NCI-H1436 treated with DMSO at 0.1 percent for 48 hours (cell line): ENCODE data around the gene UCP1.

Experiments used
- DNase-seq: peaks from one replicate; lab custom pipeline; 2025; lab: John Stamatoyannopoulos, UW

The UCP1 gene, protein sequence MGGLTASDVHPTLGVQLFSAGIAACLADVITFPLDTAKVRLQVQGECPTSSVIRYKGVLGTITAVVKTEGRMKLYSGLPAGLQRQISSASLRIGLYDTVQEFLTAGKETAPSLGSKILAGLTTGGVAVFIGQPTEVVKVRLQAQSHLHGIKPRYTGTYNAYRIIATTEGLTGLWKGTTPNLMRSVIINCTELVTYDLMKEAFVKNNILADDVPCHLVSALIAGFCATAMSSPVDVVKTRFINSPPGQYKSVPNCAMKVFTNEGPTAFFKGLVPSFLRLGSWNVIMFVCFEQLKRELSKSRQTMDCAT

DNA sequence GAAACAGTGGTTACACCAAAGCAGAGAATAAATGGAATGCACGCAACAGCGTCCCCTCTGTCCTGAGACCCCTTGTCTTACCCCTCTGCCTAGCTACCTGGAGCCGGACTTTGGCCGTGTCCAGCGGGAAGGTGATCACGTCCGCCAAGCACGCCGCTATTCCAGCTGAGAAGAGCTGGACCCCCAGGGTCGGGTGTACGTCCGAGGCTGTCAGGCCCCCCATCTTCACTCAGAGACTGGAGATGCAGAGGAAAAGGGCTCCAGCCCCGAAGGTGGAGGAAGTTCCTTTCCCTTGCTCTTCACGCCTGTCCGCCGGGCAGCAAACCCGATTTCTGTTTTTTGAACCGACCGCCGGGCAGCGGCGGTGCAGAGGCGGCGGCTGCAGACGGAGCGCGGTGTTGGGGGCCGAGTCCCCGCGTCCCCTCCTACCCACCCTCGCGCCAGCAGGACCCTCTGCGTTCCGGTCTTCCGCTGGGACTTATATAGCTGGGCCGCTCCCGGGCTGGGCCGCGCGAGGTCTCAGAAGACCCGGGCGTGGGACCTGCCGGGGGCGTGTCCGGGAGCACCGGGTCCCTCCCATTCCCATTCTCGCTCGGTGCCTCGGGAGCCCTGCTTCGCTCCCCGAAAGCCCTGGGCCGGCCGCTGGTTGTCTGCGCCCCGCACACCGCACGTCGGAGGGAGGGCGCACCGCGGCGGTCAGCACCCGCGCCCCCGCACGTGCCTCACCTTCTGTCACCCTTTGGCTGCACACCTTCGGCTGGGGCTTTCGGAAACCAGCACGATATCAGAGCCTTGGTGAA is at the start of gene UCP1:
Gene UCP1 (minus strand): TSS at position 455 of the 800 bp plus-strand sequence. CDS start 232 bp downstream, at position 223.
- no peak for DNase-seq

DNA sequence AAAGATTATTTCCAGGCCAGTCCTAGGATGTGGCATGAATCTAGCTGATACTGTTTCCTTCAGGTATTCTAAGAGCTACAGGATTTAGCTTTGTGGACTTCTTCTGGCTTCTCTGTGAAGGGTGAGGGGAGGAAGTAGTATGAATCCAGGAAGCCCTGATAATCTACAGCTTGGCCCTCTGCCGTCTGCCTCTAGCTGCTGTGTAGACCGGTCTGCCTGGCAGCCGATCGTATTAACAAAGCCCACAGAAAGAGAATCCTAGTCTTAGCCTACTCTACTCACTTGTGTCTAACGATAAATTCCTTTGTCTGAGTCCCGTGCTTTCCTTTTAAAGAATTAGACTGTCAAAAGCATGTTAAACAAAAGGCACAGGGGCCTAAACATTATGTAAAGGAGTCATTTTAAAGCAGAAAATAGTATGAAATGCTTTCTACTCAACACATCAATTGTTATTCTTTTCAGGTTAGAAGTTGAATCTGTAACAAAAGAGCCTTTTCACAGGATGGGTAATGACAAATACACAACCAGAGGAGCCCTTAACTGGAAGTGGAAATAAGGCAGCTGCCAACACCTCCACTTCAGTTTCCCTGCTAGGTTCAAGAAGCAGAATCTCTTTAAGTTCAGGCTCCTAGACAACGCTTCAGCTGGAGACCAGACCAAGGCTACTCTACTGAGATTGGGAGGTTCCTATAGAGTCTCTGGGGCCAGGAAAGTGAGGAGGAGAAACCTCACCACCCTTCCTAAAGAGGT is 48.9 kb upstream of the UCP1 start:
- no peak for DNase-seq

DNA sequence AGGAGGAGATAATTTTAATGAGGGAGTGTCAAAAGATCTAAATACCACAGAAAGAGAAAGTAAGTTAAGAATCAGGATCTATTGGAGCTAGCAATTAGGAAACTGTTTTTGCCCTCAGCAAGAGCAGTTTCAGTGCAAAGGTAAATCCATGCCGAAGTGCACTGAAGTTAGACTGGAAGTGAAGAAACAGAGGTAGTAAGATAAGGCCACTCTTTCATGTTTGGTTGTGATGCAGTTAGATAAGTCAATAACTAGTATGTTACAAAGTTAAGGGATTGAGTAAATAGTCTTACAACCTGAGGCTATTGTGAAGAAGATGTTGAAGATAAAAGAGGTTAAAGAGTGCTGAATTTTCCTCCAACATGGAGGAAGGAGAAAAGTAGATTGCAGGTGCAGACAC is 46.7 kb upstream of the UCP1 start:
- no peak for DNase-seq

DNA sequence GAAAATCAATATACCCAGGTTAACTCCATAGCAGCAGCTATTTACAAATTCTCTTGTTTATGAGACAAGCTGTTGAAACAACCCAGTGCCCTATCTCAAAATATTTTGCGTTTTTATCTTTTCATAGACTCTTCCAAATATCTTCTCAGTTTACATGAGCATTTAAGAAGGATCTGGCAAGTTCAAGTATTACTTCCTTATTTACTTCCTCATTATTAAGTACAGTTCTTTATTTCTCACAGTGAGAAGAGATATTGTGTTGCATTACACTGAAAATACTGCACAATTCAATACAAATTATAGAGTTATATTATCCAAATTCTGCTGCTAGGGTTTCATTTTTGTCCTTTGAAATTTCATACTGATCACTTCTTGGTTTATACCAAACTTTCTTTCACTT is 43.6 kb upstream of the UCP1 start:
- no peak for DNase-seq

DNA sequence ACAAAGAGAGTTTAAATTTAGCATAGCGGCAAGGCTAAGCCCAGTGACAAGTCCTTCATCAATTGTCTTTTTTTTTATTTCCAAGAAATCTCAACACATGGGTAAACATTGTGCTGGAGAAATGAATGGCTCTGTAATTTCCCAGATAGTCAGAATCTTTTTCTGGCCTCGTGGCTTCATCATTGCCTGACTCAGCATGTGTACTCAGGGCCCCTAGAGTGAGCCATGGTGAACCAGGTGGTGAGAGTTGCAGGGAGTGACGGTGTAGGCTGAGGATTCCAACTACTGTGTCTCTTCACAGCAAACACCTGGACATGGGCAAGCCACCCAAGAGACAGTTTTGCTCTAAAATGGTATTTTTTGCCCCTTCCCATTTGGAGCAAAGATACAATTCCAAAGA is 43.1 kb upstream of the UCP1 start:
- DNase-seq, result no peak

GRCh38 chr4:140609548-140610425 is 41.0 kb upstream of the UCP1 start:
- peak; percentile 20 for DNase-seq

DNA sequence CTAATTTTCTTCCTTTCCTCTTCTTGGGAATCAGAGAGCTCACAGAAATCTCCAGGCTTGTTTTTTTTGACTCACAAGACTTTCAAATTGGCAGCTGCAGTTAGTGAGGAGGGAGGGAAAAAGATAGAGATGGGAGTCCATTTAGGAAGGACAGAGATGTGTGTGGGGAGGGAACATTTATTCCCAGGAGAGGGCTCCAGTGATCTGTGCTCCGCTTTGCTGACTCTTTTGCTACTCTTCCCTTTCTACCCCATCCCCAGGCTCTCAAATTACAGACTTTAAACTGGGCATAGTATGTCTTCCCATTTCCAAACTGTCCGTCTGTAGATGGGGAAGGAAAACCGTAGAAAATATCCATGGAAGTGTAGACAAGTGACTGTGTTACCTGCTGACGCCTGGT is 39.1 kb upstream of the UCP1 start:
- DNase-seq, result no peak

DNA sequence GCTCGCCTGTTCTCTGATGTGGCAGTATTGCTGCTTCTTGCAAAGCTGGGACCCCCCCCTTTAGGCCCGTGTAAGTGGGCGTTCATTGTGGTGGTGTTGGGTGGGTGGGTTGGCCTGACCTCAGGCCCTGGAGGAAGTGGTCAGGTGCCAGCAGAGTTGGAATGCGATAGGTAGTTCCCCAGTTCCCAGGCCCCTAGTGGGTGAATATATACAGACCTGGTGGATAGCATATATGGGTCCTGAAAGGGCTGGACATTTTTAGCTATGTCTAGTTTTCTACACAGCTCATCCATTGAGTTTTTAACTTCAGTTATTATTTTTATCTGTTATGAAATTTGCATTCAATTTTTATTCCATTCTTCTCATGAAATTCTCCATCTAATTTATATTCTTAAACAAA is 35.8 kb upstream of the UCP1 start:
- no peak for DNase-seq

- DNase-seq, result no peak
Measured at GRCh38 chr4:140603286-140603685, 34.5 kb upstream of the UCP1 start.

DNA sequence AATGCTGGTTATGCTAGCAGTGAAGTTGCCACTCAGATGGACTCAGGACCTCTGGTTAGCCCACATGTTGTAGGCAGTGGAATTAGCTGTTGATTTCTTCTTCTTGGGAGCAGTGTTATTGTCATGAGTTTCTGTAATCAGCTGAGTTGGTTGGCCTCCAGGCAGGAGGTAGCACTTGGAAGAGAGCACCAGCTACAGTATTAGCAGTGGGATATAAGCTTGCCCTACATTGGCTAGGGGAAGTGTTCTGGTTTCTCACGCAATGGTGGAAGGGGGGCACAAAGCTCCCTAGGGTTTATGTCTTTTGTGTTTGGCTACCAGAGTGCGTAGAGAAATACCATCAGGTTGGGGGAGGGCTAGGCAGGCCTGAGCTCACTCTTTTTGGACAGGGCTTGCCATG is 34.0 kb upstream of the UCP1 start:
- DNase-seq, result no peak

DNA sequence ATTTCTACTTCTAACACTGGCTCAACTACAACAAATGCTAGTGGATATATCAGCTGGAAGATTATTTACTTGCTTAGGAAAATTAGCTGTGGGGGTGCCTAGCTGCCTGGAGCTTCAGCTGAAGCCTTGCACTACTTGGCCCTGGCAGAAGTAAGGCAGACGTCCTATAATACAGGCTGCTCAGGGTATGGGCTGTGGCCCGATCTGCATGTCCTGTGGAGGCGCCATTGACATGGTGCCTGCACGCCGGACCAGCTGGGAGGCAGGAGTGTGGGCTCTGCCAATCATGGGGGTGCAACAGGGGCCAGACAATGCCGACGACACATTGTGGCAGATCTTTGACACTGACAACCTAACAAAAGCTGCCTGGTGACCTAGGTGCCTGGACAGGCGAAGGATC is 31.6 kb upstream of the UCP1 start:
- no peak for DNase-seq

DNA sequence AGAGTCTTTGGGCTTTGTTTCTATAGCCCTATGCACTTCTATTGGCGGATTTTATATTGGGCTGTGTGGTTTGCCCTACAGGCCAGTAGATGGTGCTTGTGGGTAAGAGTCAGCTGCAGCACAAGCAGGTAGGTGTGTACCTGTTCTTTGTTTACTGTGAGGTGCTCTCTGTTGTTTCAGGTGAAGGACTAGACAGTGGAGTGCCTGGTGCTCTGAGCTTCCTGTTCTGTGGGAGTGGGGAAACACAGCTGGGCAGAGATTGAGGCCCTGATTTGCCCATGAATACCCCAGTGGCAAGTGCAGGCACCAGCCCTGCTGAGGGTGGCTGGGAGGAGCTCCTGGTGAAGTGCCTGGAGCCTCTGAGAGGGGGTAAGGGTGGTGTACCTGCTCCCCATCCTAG is 26.3 kb upstream of the UCP1 start:
- peak; percentile 37 for DNase-seq

DNA sequence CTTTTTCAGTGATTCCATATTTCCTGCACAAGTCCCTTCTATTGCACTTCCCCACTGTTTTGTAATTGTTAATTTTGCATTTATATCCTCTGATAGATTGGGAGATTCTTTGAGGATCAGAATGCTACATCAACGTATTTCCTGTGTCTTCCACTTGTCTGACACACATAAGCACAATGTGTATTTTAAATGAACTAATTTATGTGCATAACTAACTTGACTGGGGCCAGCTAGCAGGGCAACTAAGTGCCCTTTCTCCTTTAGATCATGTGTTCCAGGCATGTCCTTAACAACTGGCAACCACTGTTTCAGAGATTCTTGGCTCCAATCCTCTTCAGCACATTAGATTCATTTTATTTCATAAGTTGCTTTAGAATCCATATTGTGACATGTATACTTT is 15.7 kb upstream of the UCP1 start:
- DNase-seq, result no peak

DNA sequence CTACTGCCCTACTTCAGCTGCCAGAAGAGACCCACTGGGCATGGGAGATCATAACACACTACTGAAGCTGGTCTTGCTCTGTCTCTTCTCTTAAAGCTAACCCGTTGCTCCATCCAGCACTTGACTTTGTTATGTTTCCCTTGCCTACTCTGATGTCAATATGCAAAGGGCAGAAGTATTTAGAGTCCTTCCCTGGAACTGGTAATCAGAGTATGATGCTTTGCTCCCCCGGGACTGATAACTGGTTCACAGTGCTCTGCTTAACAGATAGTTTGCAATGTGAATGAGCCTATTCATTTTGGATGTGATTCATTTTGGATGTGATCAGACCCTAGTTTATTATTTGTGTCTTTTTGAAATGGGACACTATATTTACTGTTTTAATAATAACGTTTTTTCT is 12.3 kb upstream of the UCP1 start:
- DNase-seq, result no peak

DNA sequence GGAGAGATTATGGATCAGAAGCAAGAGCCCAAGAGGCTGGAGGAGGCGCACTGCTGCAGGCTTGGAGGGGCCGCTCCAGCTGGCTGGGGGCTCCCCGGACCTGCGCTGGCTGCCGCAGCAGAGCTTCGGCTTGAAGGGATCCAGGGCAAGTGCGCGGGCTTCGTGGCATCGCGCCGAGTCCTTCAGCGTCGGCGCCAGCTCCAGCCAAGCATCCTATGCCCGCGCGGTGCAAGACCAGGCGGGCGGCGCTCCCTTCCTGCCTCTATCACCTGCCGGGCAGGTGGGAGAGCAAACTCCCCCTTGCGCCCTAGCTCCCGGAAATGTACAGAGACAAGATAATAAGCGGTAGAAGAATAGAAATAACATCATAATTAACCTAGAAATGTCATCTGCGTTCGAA is 10.5 kb upstream of the UCP1 start:
- DNase-seq, result no peak

DNA sequence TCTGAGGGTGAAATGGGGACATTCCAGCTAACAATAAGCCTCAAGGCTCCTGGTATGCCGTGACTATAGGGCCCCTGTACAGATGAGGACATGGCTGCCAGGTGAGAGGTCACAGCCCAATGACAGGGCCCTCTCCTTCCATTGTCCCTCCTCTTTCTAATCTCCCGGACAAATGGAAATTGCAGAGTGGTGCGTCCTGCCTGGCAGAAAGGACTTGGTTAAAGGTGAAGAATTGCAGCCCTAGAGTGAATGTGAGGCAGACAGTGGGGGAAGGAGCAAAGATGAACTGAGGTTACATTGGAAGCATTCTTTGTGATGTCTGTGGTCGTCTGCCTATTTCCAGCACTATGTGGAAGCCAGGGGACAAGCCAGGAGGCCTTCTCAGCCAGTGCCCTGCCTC is 6.7 kb upstream of the UCP1 start:
- no peak for DNase-seq

GRCh38 chr4:140571620-140572019 is 2.9 kb upstream of the UCP1 start:
- no peak for DNase-seq

GRCh38 chr4:140569307-140569638 is 512 bp upstream of the UCP1 start:
- no peak for DNase-seq

- no peak for DNase-seq
Measured at GRCh38 chr4:140559696-140560095, 9.1 kb downstream of the UCP1 start.

GRCh38 chr4:140557831-140558435 is 10.8 kb downstream of the UCP1 start:
- no peak for DNase-seq

DNA sequence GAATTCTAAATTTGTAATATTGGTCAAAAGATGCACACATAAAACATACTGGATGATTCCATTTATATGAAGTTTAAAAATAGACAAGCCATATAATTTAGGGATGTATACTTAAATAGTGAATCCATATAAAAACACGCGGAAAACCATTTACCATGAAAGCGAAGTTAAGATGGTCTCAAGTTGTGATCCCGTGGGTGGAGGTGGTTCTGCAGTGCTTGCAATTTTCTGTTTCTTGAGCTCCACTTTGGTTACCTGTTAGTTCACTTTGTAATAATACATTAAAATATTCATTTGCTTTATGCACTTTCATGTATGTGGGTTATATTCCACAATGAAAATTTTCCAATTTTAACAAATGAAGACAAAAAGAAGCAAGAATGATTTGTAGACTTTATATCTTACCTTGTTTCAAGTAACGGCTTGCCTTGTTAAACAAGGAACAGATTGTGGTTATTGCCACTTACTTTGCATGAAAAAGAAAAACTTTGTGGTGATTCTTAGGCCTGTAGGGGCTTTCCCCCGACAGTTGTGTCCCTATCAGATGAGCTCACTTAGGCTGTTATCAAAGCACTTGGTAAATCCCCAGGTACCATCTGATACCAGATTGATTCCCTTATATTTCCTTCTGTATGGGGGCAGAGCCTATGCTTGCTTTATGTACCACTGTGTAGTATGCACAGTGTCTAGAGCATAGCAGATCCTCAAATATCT is 12.2 kb downstream of the UCP1 start:
- DNase-seq, result no peak
